K562 (cell line): ENCODE data around the gene TOR1AIP1. TPM values are rescaled to one million over a fixed set of nuclear protein-coding genes. Genes with fewer than 3 reads are reported as not detected.

Experiments
- CCNT2 ChIP-seq: IDR thresholded peaks from 2 replicates; pipeline ENCODE4 v1.6.1; 2011; ENCODE audit warnings: borderline replicate concordance, low read depth, mild to moderate bottlenecking, moderate library complexity, mixed read lengths, low read length; ENCODE audit not compliant: insufficient read length; ENCODE audit errors: extremely low read depth
- CHD2 ChIP-seq: IDR thresholded peaks from 2 replicates; pipeline ENCODE4 v1.6.1; 2011; ENCODE audit warnings: low read depth, low read length
- ETV6 ChIP-seq, 3 experiments: fragments of 150-350 bp in 1 of 3; sonication (generic) in 1 of 3; formaldehyde crosslinking in 1 of 3; IDR thresholded peaks; 2 replicates each; pipeline versions ENCODE4 v1.6.1 to v1.8.0; 2014 to 2022; ENCODE audit warnings: borderline replicate concordance in 2 of 3, low read depth in 2 of 3, antibody characterized with exemption in 1 of 3, low read length in 1 of 3, mild to moderate bottlenecking in 1 of 3, missing genetic modification reagents in 1 of 3
- HCFC1 ChIP-seq: IDR thresholded peaks from 2 replicates; pipeline ENCODE4 v1.6.1; 2012; ENCODE audit warnings: low read depth, low read length, improper control_type of control experiment
- KLF13 ChIP-seq: fragments of 450-650 bp; IDR thresholded peaks from 2 replicates; pipeline ENCODE4 v1.6.1; 2016; ENCODE audit warnings: missing genetic modification characterization, low read depth, mild to moderate bottlenecking, missing compliant biosample characterization, moderate library complexity, borderline replicate concordance
- MECOM ChIP-seq: fragments of 250-450 bp; sonication (Bioruptor Pico); IDR thresholded peaks from 2 replicates; pipeline ENCODE4 v1.8.0; 2022; ENCODE audit warnings: inconsistent platforms
- MEIS2 ChIP-seq: fragments of 450-650 bp; IDR thresholded peaks from 2 replicates; pipeline ENCODE4 v1.6.1; 2014; ENCODE audit warnings: mild to moderate bottlenecking; ENCODE audit not compliant: partially characterized antibody
- NCOR1 ChIP-seq: fragments of 450-650 bp; IDR thresholded peaks from 2 replicates; pipeline ENCODE4 v1.6.1; 2016; ENCODE audit warnings: mild to moderate bottlenecking, moderate library complexity
- RBBP5 ChIP-seq: fragments of 200-600 bp; sonication (generic); IDR thresholded peaks from 2 replicates; pipeline ENCODE4 v1.6.1; 2012; ENCODE audit warnings: borderline replicate concordance, mild to moderate bottlenecking, low read length, control low read depth, inconsistent platforms; ENCODE audit not compliant: insufficient read depth, poor library complexity, severe bottlenecking
- SAFB ChIP-seq: fragments of 200-400 bp; formaldehyde crosslinking; IDR thresholded peaks from 2 replicates; pipeline ENCODE4 v1.6.1; 2017; ENCODE audit warnings: low read depth, low read length, borderline replicate concordance
- STAT5B ChIP-seq: fragments of 250-450 bp; sonication (Bioruptor Pico); IDR thresholded peaks from 2 replicates; pipeline ENCODE4 v1.8.0; 2021; ENCODE audit warnings: mild to moderate bottlenecking, inconsistent platforms
- ZBED1 ChIP-seq: IDR thresholded peaks from 2 replicates; pipeline ENCODE4 v1.6.1; 2014
- polyA plus RNA-seq, 8 experiments: library from polyadenylated mRNA; depleted of rRNA in 4 of 8; stranded (reverse) in 5 of 8; unstranded in 3 of 8; fragments of >200 nt; fragmentation: Nextera tagmentation in 2 of 8; fragmentation: Illumina TruSeq in 1 of 8; extraction: Ambion mirVana in 2 of 8; extraction: Trizol in 1 of 8; gene quantifications; 2 replicates each; pipeline versions ENCODE4 v1.2.1 to v1.2.3, GENCODE V29; 2011 to 2014; ENCODE audit warnings: inconsistent platforms in 1 of 8, missing spikeins in 1 of 8
- total RNA-seq, 7 experiments: library from RNA; depleted of rRNA in 6 of 7; stranded (reverse); fragments of >200 nt in 6 of 7; fragmentation: Illumina TruSeq in 2 of 7; extraction: Trizol in 2 of 7; gene quantifications; 2 replicates each; pipeline versions ENCODE4 v1.2.1 to v1.2.3, GENCODE V29; 2011 to 2021; ENCODE audit warnings: low replicate concordance in 1 of 7
- TF ChIP-seq, protein P1 (sequence below): sonication (generic); formaldehyde crosslinking; IDR thresholded peaks from 2 replicates; pipeline ENCODE4 v1.8.0; 2022; ENCODE audit warnings: missing genetic modification reagents, mild to moderate bottlenecking, moderate library complexity, borderline replicate concordance
- TF ChIP-seq, protein P2 (sequence below): sonication (generic); formaldehyde crosslinking; IDR thresholded peaks from 2 replicates; pipeline ENCODE4 v1.8.0; 2022; ENCODE audit warnings: mild to moderate bottlenecking, missing genetic modification reagents
- TF ChIP-seq, protein P3 (sequence below): fragments of 250-450 bp; sonication (Bioruptor Pico); IDR thresholded peaks from 2 replicates; pipeline ENCODE4 v1.5.0; 2022; ENCODE audit warnings: mild to moderate bottlenecking
- TF ChIP-seq, protein P4 (sequence below): IDR thresholded peaks from 2 replicates; pipeline ENCODE4 v1.6.1; 2014; ENCODE audit warnings: antibody characterized with exemption
- TF ChIP-seq, protein P5 (sequence below), 2 experiments: fragments of 450-650 bp; conservative IDR thresholded peaks; 2 replicates each; pipeline ENCODE4 v1.6.1; 2017; ENCODE audit warnings: mild to moderate bottlenecking in 2 of 2, moderate library complexity in 2 of 2
- TF ChIP-seq, protein P6 (sequence below): fragments of 250-450 bp; sonication (Bioruptor Pico); IDR thresholded peaks from 2 replicates; pipeline ENCODE4 v1.6.1; 2021; ENCODE audit warnings: mild to moderate bottlenecking

TOR1AIP1 gene
- total and polyA plus RNA-seq, 9 of the 15 experiments (the other 6 are each of a cell fraction or from before 2014, with no cell fraction given) = 18.1 to 46.9 (median 35.5) TPM

DNA sequence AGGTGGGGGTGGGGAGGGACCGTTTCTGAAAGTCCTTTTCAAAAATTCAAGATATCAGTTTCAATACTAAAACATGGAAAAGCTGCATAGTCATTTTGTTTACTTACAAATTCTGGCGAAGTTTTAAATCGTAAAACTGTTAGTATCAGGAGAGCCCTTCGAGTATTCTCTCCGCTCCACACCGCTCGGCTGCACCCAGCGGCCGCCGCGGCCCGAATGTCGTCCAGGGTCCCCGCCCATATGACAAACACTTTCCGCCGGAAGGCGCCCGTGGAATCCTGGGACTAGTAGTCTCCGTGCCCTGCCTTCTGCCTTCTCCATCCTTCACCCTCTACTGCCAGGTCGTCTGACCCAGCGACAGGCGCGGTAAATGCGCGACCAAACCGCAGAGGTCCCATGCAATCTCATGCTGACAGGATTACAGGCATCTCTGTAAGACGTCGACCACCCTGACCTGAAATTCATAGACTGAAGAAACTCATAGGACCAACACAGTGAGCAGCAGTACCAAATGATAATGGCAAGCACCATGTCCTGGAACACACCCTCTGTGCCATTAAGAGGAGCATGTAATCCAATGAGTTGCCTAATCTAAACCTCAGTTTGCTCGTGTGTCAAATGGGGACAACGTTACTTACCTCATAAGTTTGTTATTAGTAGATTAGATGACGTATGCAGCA lies 4.4 kb upstream of the TOR1AIP1 start, which contains the start of gene TOR1AIP2 (continued):
- TF ChIP-seq CCNT2 (peak; percentile 72), CHD2 (0 out of 2 replicates have a peak, but pooled peaks have one; percentile 14), MECOM (no peak), STAT5B (no peak), ETV6 (IDR thresholded peaks at IDR 0.05; ENCODE audit: borderline replicate concordance in 1 of 2, low read depth in 2 of 2, low read length in 1 of 2) (no peak), ETV6 (CRISPR knock-in tag; IDR thresholded peaks at IDR 0.05; ENCODE audit: borderline replicate concordance) (0 out of 2 replicates have a peak, but pooled peaks have one; percentile 12), ZBED1 (no peak), SAFB (no peak), HCFC1 (peak; percentile 98), KLF13 (tag) (peak; percentile 72; the same call in 1 of the 2 replicates), NCOR1 (no peak), MEIS2 (peak; percentile 68), RBBP5 (peak; percentile 83)
- TF ChIP-seq, protein P1, sequence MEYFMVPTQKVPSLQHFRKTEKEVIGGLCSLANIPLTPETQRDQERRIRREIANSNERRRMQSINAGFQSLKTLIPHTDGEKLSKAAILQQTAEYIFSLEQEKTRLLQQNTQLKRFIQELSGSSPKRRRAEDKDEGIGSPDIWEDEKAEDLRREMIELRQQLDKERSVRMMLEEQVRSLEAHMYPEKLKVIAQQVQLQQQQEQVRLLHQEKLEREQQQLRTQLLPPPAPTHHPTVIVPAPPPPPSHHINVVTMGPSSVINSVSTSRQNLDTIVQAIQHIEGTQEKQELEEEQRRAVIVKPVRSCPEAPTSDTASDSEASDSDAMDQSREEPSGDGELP (CRISPR knock-in tag) = peak; percentile 87
- TF ChIP-seq, protein P2, sequence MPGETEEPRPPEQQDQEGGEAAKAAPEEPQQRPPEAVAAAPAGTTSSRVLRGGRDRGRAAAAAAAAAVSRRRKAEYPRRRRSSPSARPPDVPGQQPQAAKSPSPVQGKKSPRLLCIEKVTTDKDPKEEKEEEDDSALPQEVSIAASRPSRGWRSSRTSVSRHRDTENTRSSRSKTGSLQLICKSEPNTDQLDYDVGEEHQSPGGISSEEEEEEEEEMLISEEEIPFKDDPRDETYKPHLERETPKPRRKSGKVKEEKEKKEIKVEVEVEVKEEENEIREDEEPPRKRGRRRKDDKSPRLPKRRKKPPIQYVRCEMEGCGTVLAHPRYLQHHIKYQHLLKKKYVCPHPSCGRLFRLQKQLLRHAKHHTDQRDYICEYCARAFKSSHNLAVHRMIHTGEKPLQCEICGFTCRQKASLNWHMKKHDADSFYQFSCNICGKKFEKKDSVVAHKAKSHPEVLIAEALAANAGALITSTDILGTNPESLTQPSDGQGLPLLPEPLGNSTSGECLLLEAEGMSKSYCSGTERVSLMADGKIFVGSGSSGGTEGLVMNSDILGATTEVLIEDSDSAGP = no peak
- TF ChIP-seq, protein P3, sequence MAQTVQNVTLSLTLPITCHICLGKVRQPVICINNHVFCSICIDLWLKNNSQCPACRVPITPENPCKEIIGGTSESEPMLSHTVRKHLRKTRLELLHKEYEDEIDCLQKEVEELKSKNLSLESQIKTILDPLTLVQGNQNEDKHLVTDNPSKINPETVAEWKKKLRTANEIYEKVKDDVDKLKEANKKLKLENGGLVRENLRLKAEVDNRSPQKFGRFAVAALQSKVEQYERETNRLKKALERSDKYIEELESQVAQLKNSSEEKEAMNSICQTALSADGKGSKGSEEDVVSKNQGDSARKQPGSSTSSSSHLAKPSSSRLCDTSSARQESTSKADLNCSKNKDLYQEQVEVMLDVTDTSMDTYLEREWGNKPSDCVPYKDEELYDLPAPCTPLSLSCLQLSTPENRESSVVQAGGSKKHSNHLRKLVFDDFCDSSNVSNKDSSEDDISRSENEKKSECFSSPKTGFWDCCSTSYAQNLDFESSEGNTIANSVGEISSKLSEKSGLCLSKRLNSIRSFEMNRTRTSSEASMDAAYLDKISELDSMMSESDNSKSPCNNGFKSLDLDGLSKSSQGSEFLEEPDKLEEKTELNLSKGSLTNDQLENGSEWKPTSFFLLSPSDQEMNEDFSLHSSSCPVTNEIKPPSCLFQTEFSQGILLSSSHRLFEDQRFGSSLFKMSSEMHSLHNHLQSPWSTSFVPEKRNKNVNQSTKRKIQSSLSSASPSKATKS (CRISPR knock-in tag) = no peak
- TF ChIP-seq, protein P4, sequence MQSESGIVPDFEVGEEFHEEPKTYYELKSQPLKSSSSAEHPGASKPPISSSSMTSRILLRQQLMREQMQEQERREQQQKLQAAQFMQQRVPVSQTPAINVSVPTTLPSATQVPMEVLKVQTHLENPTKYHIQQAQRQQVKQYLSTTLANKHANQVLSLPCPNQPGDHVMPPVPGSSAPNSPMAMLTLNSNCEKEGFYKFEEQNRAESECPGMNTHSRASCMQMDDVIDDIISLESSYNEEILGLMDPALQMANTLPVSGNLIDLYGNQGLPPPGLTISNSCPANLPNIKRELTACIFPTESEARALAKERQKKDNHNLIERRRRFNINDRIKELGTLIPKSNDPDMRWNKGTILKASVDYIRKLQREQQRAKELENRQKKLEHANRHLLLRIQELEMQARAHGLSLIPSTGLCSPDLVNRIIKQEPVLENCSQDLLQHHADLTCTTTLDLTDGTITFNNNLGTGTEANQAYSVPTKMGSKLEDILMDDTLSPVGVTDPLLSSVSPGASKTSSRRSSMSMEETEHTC = no peak; the same call in 1 of the 2 replicates
- TF ChIP-seq, protein P5, sequence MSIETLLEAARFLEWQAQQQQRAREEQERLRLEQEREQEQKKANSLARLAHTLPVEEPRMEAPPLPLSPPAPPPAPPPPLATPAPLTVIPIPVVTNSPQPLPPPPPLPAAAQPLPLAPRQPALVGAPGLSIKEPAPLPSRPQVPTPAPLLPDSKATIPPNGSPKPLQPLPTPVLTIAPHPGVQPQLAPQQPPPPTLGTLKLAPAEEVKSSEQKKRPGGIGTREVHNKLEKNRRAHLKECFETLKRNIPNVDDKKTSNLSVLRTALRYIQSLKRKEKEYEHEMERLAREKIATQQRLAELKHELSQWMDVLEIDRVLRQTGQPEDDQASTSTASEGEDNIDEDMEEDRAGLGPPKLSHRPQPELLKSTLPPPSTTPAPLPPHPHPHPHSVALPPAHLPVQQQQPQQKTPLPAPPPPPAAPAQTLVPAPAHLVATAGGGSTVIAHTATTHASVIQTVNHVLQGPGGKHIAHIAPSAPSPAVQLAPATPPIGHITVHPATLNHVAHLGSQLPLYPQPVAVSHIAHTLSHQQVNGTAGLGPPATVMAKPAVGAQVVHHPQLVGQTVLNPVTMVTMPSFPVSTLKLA (conservative IDR thresholded peaks at IDR 0.05) = peak; percentile 43 to 48
- TF ChIP-seq, protein P6, sequence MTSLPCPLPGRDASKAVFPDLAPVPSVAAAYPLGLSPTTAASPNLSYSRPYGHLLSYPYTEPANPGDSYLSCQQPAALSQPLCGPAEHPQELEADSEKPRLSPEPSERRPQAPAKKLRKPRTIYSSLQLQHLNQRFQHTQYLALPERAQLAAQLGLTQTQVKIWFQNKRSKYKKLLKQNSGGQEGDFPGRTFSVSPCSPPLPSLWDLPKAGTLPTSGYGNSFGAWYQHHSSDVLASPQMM (CRISPR knock-in tag) = no peak
